ENCODE measurements around the gene CACNA1I.

GRCh38 chr22:39731481-39731880, 160.9 kb downstream of the CACNA1I start:
- TF ChIP-seq MXI1 (IDR thresholded peaks at IDR 0.05; ENCODE audit: low read depth, low read length) (no peak), CTCF (IDR thresholded peaks at IDR 0.05) (no peak), USF1 (IDR thresholded peaks at IDR 0.05; ENCODE audit: borderline replicate concordance, low read depth) (no peak)

All from SK-N-SH (cell line).